ENCODE data around the gene RANGAP1. TPM values are rescaled to one million over a fixed set of nuclear protein-coding genes. Genes with fewer than 3 reads are reported as not detected.

RANGAP1 gene
- polyA plus RNA-seq, 1 donor (not counting 4 experiments of a cell fraction or from before 2014, with no cell fraction given), result 85.9 TPM

GRCh38 chr22:41280854-41281253 lies 5.1 kb downstream of the RANGAP1 start:
- Histone ChIP-seq H3K4me2 (ENCODE audit: control insufficient read depth, extremely low read depth, insufficient read depth, low read depth, low read length) (peak overlapping the region; percentile 23), H3K36me3 (ENCODE audit: control insufficient read depth in 2 of 2, extremely low read depth in 1 of 2, insufficient read depth in 2 of 2, low read length in 2 of 2) (peaks cover 17 to 49% of the 10 kb centered on the region in 2 experiments), H3K9ac (ENCODE audit: control insufficient read depth, extremely low read depth, insufficient read depth, low read length) (no peak overlapping the region), H3K79me2 (ENCODE audit: control insufficient read depth, insufficient read depth, low read length) (peaks cover 65% of the 10 kb centered on the region), H3K27ac (ENCODE audit: control insufficient read depth, insufficient read depth, low read length) (peak overlapping the region; percentile 37), H3K4me1 (ENCODE audit: control insufficient read depth, extremely low read depth, insufficient read depth, low read length) (peaks cover 31% of the 10 kb centered on the region), H3K9me1 (ENCODE audit: control insufficient read depth, extremely low read depth, insufficient read depth, low read length) (peaks cover 2% of the 10 kb centered on the region), H3K4me3 (ENCODE audit: control insufficient read depth in 2 of 3, extremely low read depth in 1 of 3, insufficient read depth in 2 of 3, low read depth in 1 of 3, low read length in 3 of 3) (no peak overlapping the region), H4K20me1 (ENCODE audit: control insufficient read depth, extremely low read depth, insufficient read depth, low read length) (peaks cover 14% of the 10 kb centered on the region), H3K9me3 (ENCODE audit: control insufficient read depth, low read depth, low read length) (no peaks in the 10 kb centered on the region), H3K27me3 (ENCODE audit: control insufficient read depth, extremely low read depth, insufficient read depth, low read length) (no peaks in the 10 kb centered on the region), H2AFZ (ENCODE audit: control insufficient read depth, low read length) (no peak overlapping the region)
- TF ChIP-seq CTCF (optimal IDR thresholded peaks at IDR 0.05 in 1 of 3, IDR thresholded peaks at IDR 0.05 in 1 of 3, conservative IDR thresholded peaks at IDR 0.05 in 1 of 3; ENCODE audit: extremely low read depth in 1 of 3, insufficient read depth in 2 of 3, low read length in 3 of 3) (no peak), EZH2 (IDR thresholded peaks at IDR 0.05; ENCODE audit: low read length) (no peak)
- dilution Hi-C loops (cut with MboI; ENCODE audit: extremely low pct_ligation_motif_present, low sequenced_read_pairs), result no loop called here
- FAIRE-seq, result no peak
- no peak for DNase-seq (ENCODE audit: low read depth, low spot score)

- dilution Hi-C loops (cut with MboI; ENCODE audit: extremely low pct_ligation_motif_present, low sequenced_read_pairs), result no loop called here
- DNase-seq (ENCODE audit: low read depth, low spot score) (peak; percentile 98), FAIRE-seq (peak; percentile 99)
- H3K79me2 ChIP-seq (ENCODE audit: control insufficient read depth, insufficient read depth, low read length), result peaks cover 62% of the 10 kb centered on the region
- TF ChIP-seq EZH2 (IDR thresholded peaks at IDR 0.05; ENCODE audit: low read length) (no peak), CTCF (optimal IDR thresholded peaks at IDR 0.05 in 1 of 3, IDR thresholded peaks at IDR 0.05 in 1 of 3, conservative IDR thresholded peaks at IDR 0.05 in 1 of 3; ENCODE audit: extremely low read depth in 1 of 3, insufficient read depth in 2 of 3, low read length in 3 of 3) (no peak)
- H3K9me1 ChIP-seq (ENCODE audit: control insufficient read depth, extremely low read depth, insufficient read depth, low read length), result peaks cover 2% of the 10 kb centered on the region
- peak overlapping the region; percentile 37 for H3K27ac ChIP-seq (ENCODE audit: control insufficient read depth, insufficient read depth, low read length)
- H3K4me3 ChIP-seq (ENCODE audit: control insufficient read depth in 2 of 3, extremely low read depth in 1 of 3, insufficient read depth in 2 of 3, low read depth in 1 of 3, low read length in 3 of 3), result no peak overlapping the region
- H3K4me2 ChIP-seq (ENCODE audit: control insufficient read depth, extremely low read depth, insufficient read depth, low read depth, low read length), result peak overlapping the region; percentile 43
- peak overlapping the region; percentile 25 for H3K9ac ChIP-seq (ENCODE audit: control insufficient read depth, extremely low read depth, insufficient read depth, low read length)
- no peaks in the 10 kb centered on the region for H3K9me3 ChIP-seq (ENCODE audit: control insufficient read depth, low read depth, low read length)
- no peaks in the 10 kb centered on the region for H3K27me3 ChIP-seq (ENCODE audit: control insufficient read depth, extremely low read depth, insufficient read depth, low read length)
- H2AFZ ChIP-seq (ENCODE audit: control insufficient read depth, low read length), result no peak overlapping the region
- H4K20me1 ChIP-seq (ENCODE audit: control insufficient read depth, extremely low read depth, insufficient read depth, low read length), result peaks cover 13% of the 10 kb centered on the region
- H3K4me1 ChIP-seq (ENCODE audit: control insufficient read depth, extremely low read depth, insufficient read depth, low read length), result peaks cover 34% of the 10 kb centered on the region
- peaks cover 18 to 50% of the 10 kb centered on the region in 2 experiments for H3K36me3 ChIP-seq (ENCODE audit: control insufficient read depth in 2 of 2, extremely low read depth in 1 of 2, insufficient read depth in 2 of 2, low read length in 2 of 2)
Measured at GRCh38 chr22:41280065-41280464, 5.9 kb downstream of the RANGAP1 start.
